GM23338 (cell line): ENCODE results near the gene CLP1. TPM values are rescaled to one million over a fixed set of nuclear protein-coding genes. Genes with fewer than 3 reads are reported as not detected.

Experiments used
- ATAC-seq: fragments of 200-7000 bp; cut with Tn5 transposase; 3 replicates; pipeline ENCODE4 v1.9.1; 2020
- DNase-seq: peaks from one replicate; pipeline ENCODE4 v3.0.0-alpha.2; 2015; ENCODE audit warnings: low spot score
- H2AFZ ChIP-seq: fragments of 200-600 bp; sonication (generic); 2 replicates; pipeline ENCODE4 v1.8.0; 2016; ENCODE audit warnings: antibody characterized with exemption, mild to moderate bottlenecking, moderate library complexity
- H3F3A ChIP-seq: fragments of 200-600 bp; sonication (generic); replicated peaks from 2 replicates; pipeline ENCODE4 v1.8.0; 2017; ENCODE audit warnings: antibody characterized with exemption, mixed run types, low read depth
- H3K27ac ChIP-seq: fragments of 200-600 bp; sonication (generic); 2 replicates; pipeline ENCODE4 v1.6.1; 2016; ENCODE audit warnings: low read depth
- H3K27me3 ChIP-seq: fragments of 200-600 bp; sonication (generic); 2 replicates; pipeline ENCODE4 v1.8.0; 2016; ENCODE audit warnings: mild to moderate bottlenecking, mixed run types, moderate library complexity; ENCODE audit not compliant: insufficient read depth
- H3K36me3 ChIP-seq: fragments of 200-600 bp; sonication (generic); 2 replicates; pipeline ENCODE4 v1.8.0; 2016; ENCODE audit warnings: mild to moderate bottlenecking; ENCODE audit not compliant: insufficient read depth
- H3K4me1 ChIP-seq: fragments of 200-600 bp; sonication (generic); 2 replicates; pipeline ENCODE4 v1.8.0; 2016; ENCODE audit warnings: mild to moderate bottlenecking, moderate library complexity; ENCODE audit not compliant: insufficient read depth
- H3K4me2 ChIP-seq: fragments of 200-600 bp; sonication (generic); 2 replicates; pipeline ENCODE4 v1.7.1; 2017; ENCODE audit warnings: mixed run types
- H3K4me3 ChIP-seq: fragments of 200-600 bp; sonication (generic); 2 replicates; pipeline ENCODE4 v1.6.1; 2016; ENCODE audit warnings: mixed run types
- H3K79me2 ChIP-seq: fragments of 200-600 bp; sonication (generic); replicated peaks from 2 replicates; pipeline ENCODE4 v1.8.0; 2017; ENCODE audit warnings: mild to moderate bottlenecking; ENCODE audit not compliant: insufficient read depth
- H3K9me2 ChIP-seq: fragments of 200-600 bp; sonication (generic); 2 replicates; pipeline ENCODE4 v1.8.0; 2017; ENCODE audit not compliant: insufficient read depth
- H4K20me1 ChIP-seq: fragments of 200-600 bp; sonication (generic); replicated peaks from 2 replicates; pipeline ENCODE4 v1.8.0; 2017; ENCODE audit warnings: mild to moderate bottlenecking; ENCODE audit not compliant: insufficient read depth
- H3K27ac Mint-ChIP-seq: 2 replicates; pipeline ENCODE4 v1.8.0; 2020; ENCODE audit warnings: inconsistent platforms, mild to moderate bottlenecking, moderate library complexity, mixed read lengths
- H3K27me3 Mint-ChIP-seq: 3 replicates; pipeline ENCODE4 v1.8.0; 2022; ENCODE audit warnings: low read depth, mild to moderate bottlenecking, moderate library complexity, mixed read lengths, inconsistent platforms; ENCODE audit not compliant: insufficient read depth, poor library complexity
- H3K36me3 Mint-ChIP-seq: 3 replicates; pipeline ENCODE4 v1.8.0; 2021; ENCODE audit warnings: low read depth, mild to moderate bottlenecking, inconsistent platforms, moderate library complexity, mixed read lengths
- H3K4me1 Mint-ChIP-seq: 3 replicates; pipeline ENCODE4 v1.8.0; 2020; ENCODE audit warnings: mild to moderate bottlenecking, inconsistent platforms, mixed read lengths
- H3K4me3 Mint-ChIP-seq: 3 replicates; pipeline ENCODE4 v1.8.0; 2021; ENCODE audit warnings: moderate library complexity, mild to moderate bottlenecking, inconsistent platforms, mixed read lengths
- H3K9me3 Mint-ChIP-seq: 3 replicates; pipeline ENCODE4 v1.8.0; 2020; ENCODE audit warnings: moderate library complexity, mild to moderate bottlenecking, inconsistent platforms, mixed read lengths
- CREB1 ChIP-seq: fragments of 250-450 bp; sonication (Bioruptor Pico); IDR thresholded peaks from 2 replicates; pipeline ENCODE4 v1.5.0; 2020; ENCODE audit warnings: low read depth, mild to moderate bottlenecking, moderate library complexity
- ETS1 ChIP-seq: IDR thresholded peaks from 2 replicates; pipeline ENCODE4 v1.6.1; 2016; ENCODE audit warnings: antibody characterized with exemption
- EZH2 ChIP-seq: fragments of 200-600 bp; sonication (generic); IDR thresholded peaks from one replicate; pipeline ENCODE4 v1.8.0; 2017; ENCODE audit warnings: antibody characterized with exemption, mild to moderate bottlenecking, low read depth; ENCODE audit not compliant: unreplicated experiment
- NANOG ChIP-seq: IDR thresholded peaks from 2 replicates; pipeline ENCODE4 v1.6.1; 2016; ENCODE audit warnings: antibody characterized with exemption, borderline replicate concordance
- POLR2AphosphoS5 ChIP-seq: IDR thresholded peaks from 2 replicates; pipeline ENCODE4 v1.6.1; 2016; ENCODE audit warnings: antibody characterized with exemption, low read depth
- ZNF114 ChIP-seq: fragments of 250-450 bp; sonication (Bioruptor Pico); IDR thresholded peaks from 2 replicates; pipeline ENCODE4 v1.5.0; 2020; ENCODE audit warnings: mild to moderate bottlenecking, moderate library complexity
- ZNF462 ChIP-seq: fragments of 250-450 bp; sonication (Bioruptor Pico); IDR thresholded peaks from 2 replicates; pipeline ENCODE4 v1.5.0; 2020; ENCODE audit warnings: mild to moderate bottlenecking, moderate library complexity
- polyA plus RNA-seq: library from polyadenylated mRNA; unstranded; fragments of >200 nt; fragmentation: Nextera tagmentation; extraction: Ambion mirVana; gene quantifications from 2 replicates; pipeline ENCODE4 v1.2.1, GENCODE V29; 2016
- total RNA-seq: library from RNA; depleted of rRNA; stranded (reverse); fragments of >200 nt; shearing (Covaris generic); gene quantifications from 2 replicates; pipeline ENCODE4 v1.2.3, GENCODE V29; 2014

Gene CLP1
- total and polyA plus RNA-seq, 2 experiments from 2014 or later, result 16.8 to 25.2 TPM

DNA sequence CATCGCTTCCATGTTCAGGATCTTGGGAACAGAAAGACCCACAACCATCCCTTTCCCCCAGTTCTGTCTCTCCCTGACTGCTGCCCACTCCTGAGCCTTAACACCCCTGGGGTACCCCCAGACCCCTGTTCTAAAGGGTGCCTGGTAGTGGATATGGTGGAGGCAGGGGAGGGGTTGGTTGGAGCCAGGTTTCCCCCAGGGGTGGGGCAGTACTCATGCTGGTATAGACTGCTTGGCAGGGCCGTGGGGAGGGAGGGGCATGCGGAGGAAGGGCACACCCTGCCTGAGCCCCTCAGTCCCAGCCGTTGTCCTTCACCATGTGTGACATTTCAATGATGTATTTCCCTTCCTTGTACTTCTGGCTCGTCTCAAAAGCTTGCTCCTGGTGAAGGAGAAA, 11.9 kb upstream of the CLP1 start:
- H2AFZ ChIP-seq, result no peak overlapping the region
- peak overlapping the region; percentile 98 for H3K4me2 ChIP-seq
- ATAC-seq (peak; percentile 0; the same call in 1 of the 3 replicates), DNase-seq (peak; percentile 32)
- peaks cover 43% of the 10 kb centered on the region for H4K20me1 ChIP-seq
- peak overlapping the region; percentile 73; the same call in 2 of the 3 replicates for H3K4me3 Mint-ChIP-seq
- H3K4me1 Mint-ChIP-seq, result peaks cover 93% of the 10 kb centered on the region
- H3K9me2 ChIP-seq, result peaks cover 5% of the 10 kb centered on the region
- peaks cover 33% of the 10 kb centered on the region for H3K36me3 Mint-ChIP-seq
- H3K9me3 Mint-ChIP-seq, result peaks cover 13% of the 10 kb centered on the region
- H3K36me3 ChIP-seq, result peaks cover 11% of the 10 kb centered on the region; the same call in 1 of the 2 replicates
- peaks cover 79% of the 10 kb centered on the region for H3F3A ChIP-seq
- H3K27me3 Mint-ChIP-seq, result peaks cover 57% of the 10 kb centered on the region
- H3K27me3 ChIP-seq, result peaks cover 6% of the 10 kb centered on the region
- H3K4me1 ChIP-seq, result peaks cover 82% of the 10 kb centered on the region
- H3K27ac ChIP-seq, result peak overlapping the region; percentile 93
- peaks cover 25% of the 10 kb centered on the region for H3K79me2 ChIP-seq
- peak overlapping the region; percentile 41 for H3K27ac Mint-ChIP-seq
- TF ChIP-seq ETS1, result no peak
- TF ChIP-seq NANOG, result no peak
- peak; percentile 84 for TF ChIP-seq POLR2AphosphoS5
- no peak for TF ChIP-seq CREB1 (CRISPR knock-in tag)
- TF ChIP-seq ZNF462, result no peak
- TF ChIP-seq ZNF114 (CRISPR knock-in tag), result no peak
- no peak for TF ChIP-seq EZH2
- H3K4me3 ChIP-seq, result peak overlapping the region; percentile 73
